ENCODE data around the gene CPNE8. TPM values are rescaled to one million over a fixed set of nuclear protein-coding genes. Genes with fewer than 3 reads are reported as not detected.

Gene CPNE8
- polyA plus RNA-seq, 1 donor from 2014 or later = 1.9 TPM

DNA sequence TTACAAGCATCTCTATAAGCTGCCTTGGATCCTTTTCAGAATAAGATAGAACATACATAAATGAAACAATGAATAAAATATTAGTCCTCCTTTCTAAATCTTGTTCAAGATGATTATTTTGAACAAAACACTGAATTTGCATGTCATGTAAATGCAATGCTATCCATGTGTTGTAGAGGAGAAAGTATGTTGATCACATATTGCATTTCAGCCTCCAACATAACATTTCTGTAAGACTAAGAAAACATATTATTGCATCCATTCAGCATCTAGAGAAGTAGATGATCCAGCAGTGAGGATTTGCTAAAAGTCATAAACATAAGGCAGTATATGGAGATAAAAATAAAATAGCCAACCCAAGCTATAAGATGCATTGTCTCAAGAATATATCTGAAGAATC, 172.6 kb downstream of the CPNE8 start:
- no peaks in the 10 kb centered on the region for H3K27me3 ChIP-seq (ENCODE audit: insufficient read depth, low read depth, low read length)
- no peak overlapping the region for H3K4me3 ChIP-seq (ENCODE audit: low read length)
- no peaks in the 10 kb centered on the region for H3K36me3 ChIP-seq (ENCODE audit: insufficient read depth, low read length)
- no peak for TF ChIP-seq EZH2 (IDR thresholded peaks at IDR 0.05; ENCODE audit: borderline replicate concordance, insufficient read depth, low read length, poor library complexity, severe bottlenecking)
- TF ChIP-seq SMC3 (conservative IDR thresholded peaks at IDR 0.05; ENCODE audit: poor library complexity) = no peak
- TF ChIP-seq POLR2AphosphoS5 (IDR thresholded peaks at IDR 0.05) = no peak
- TF ChIP-seq TAF1 (IDR thresholded peaks at IDR 0.05; ENCODE audit: low read depth) = no peak
- TF ChIP-seq, protein P1, sequence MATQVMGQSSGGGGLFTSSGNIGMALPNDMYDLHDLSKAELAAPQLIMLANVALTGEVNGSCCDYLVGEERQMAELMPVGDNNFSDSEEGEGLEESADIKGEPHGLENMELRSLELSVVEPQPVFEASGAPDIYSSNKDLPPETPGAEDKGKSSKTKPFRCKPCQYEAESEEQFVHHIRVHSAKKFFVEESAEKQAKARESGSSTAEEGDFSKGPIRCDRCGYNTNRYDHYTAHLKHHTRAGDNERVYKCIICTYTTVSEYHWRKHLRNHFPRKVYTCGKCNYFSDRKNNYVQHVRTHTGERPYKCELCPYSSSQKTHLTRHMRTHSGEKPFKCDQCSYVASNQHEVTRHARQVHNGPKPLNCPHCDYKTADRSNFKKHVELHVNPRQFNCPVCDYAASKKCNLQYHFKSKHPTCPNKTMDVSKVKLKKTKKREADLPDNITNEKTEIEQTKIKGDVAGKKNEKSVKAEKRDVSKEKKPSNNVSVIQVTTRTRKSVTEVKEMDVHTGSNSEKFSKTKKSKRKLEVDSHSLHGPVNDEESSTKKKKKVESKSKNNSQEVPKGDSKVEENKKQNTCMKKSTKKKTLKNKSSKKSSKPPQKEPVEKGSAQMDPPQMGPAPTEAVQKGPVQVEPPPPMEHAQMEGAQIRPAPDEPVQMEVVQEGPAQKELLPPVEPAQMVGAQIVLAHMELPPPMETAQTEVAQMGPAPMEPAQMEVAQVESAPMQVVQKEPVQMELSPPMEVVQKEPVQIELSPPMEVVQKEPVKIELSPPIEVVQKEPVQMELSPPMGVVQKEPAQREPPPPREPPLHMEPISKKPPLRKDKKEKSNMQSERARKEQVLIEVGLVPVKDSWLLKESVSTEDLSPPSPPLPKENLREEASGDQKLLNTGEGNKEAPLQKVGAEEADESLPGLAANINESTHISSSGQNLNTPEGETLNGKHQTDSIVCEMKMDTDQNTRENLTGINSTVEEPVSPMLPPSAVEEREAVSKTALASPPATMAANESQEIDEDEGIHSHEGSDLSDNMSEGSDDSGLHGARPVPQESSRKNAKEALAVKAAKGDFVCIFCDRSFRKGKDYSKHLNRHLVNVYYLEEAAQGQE (IDR thresholded peaks at IDR 0.05; ENCODE audit: borderline replicate concordance) = no peak
- TF ChIP-seq EP300 (conservative IDR thresholded peaks at IDR 0.05; ENCODE audit: poor library complexity, severe bottlenecking) = no peak
- no peak for TF ChIP-seq MXI1 (conservative IDR thresholded peaks at IDR 0.05; ENCODE audit: poor library complexity, severe bottlenecking)
- TF ChIP-seq, protein P2, sequence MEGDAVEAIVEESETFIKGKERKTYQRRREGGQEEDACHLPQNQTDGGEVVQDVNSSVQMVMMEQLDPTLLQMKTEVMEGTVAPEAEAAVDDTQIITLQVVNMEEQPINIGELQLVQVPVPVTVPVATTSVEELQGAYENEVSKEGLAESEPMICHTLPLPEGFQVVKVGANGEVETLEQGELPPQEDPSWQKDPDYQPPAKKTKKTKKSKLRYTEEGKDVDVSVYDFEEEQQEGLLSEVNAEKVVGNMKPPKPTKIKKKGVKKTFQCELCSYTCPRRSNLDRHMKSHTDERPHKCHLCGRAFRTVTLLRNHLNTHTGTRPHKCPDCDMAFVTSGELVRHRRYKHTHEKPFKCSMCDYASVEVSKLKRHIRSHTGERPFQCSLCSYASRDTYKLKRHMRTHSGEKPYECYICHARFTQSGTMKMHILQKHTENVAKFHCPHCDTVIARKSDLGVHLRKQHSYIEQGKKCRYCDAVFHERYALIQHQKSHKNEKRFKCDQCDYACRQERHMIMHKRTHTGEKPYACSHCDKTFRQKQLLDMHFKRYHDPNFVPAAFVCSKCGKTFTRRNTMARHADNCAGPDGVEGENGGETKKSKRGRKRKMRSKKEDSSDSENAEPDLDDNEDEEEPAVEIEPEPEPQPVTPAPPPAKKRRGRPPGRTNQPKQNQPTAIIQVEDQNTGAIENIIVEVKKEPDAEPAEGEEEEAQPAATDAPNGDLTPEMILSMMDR (IDR thresholded peaks at IDR 0.05; ENCODE audit: poor library complexity, severe bottlenecking) = no peak
- no peak for TF ChIP-seq RAD21 (conservative IDR thresholded peaks at IDR 0.05)
- H3K9ac ChIP-seq (ENCODE audit: low read length) = no peak overlapping the region
- H3K27ac ChIP-seq (ENCODE audit: low read length) = no peak overlapping the region
- no peaks in the 10 kb centered on the region for H3K79me2 ChIP-seq (replicated peaks; ENCODE audit: insufficient read depth, low read length)
- no peak overlapping the region for H3K4me2 ChIP-seq (ENCODE audit: low read length)
- no peak overlapping the region for H2AFZ ChIP-seq (ENCODE audit: low read depth, low read length)
- H3K9me2 ChIP-seq (ENCODE audit: insufficient read depth, low read length) = no peaks in the 10 kb centered on the region
- no peaks in the 10 kb centered on the region for H3F3A ChIP-seq (ENCODE audit: insufficient read depth, low read length, poor library complexity, severe bottlenecking)
- no peaks in the 10 kb centered on the region for H4K20me1 ChIP-seq (ENCODE audit: insufficient read depth)
- no peaks in the 10 kb centered on the region for H3K9me3 ChIP-seq (ENCODE audit: low read length)

DNA sequence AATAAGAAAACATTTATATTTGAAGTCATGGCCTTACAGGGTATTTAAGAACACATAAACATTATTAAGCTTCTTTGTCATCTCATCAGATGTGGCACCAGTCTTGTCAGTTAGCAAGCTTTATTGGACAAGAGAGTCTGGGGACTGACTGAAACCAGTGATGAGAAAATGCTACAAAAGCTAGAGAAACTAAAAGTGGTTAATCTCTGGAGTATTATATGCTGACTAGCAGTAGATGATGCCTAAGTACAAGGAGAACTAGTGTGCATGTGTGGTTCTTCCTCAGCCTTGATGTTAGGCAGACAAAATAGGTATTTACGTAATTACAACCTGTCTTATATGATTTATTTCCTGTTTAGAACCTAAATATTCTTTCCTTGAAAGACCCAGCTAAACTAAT, 176.5 kb downstream of the CPNE8 start:
- H3K27me3 ChIP-seq (ENCODE audit: insufficient read depth, low read depth, low read length) = no peaks in the 10 kb centered on the region
- no peak for TF ChIP-seq POLR2AphosphoS5 (IDR thresholded peaks at IDR 0.05)
- TF ChIP-seq SMC3 (conservative IDR thresholded peaks at IDR 0.05; ENCODE audit: poor library complexity) = no peak
- TF ChIP-seq, protein P1 (IDR thresholded peaks at IDR 0.05; ENCODE audit: borderline replicate concordance) = no peak
- TF ChIP-seq TAF1 (IDR thresholded peaks at IDR 0.05; ENCODE audit: low read depth) = no peak
- no peak for TF ChIP-seq MXI1 (conservative IDR thresholded peaks at IDR 0.05; ENCODE audit: poor library complexity, severe bottlenecking)
- TF ChIP-seq RAD21 (conservative IDR thresholded peaks at IDR 0.05) = no peak
- TF ChIP-seq, protein P2 (IDR thresholded peaks at IDR 0.05; ENCODE audit: poor library complexity, severe bottlenecking) = no peak
- TF ChIP-seq EP300 (conservative IDR thresholded peaks at IDR 0.05; ENCODE audit: poor library complexity, severe bottlenecking) = no peak
- TF ChIP-seq EZH2 (IDR thresholded peaks at IDR 0.05; ENCODE audit: borderline replicate concordance, insufficient read depth, low read length, poor library complexity, severe bottlenecking) = no peak
- no peak overlapping the region for H3K27ac ChIP-seq (ENCODE audit: low read length)
- no peaks in the 10 kb centered on the region for H3K36me3 ChIP-seq (ENCODE audit: insufficient read depth, low read length)
- no peak overlapping the region for H3K9ac ChIP-seq (ENCODE audit: low read length)
- H3K9me3 ChIP-seq (ENCODE audit: low read length) = no peaks in the 10 kb centered on the region
- H4K20me1 ChIP-seq (ENCODE audit: insufficient read depth) = no peaks in the 10 kb centered on the region
- H2AFZ ChIP-seq (ENCODE audit: low read depth, low read length) = no peak overlapping the region
- no peaks in the 10 kb centered on the region for H3F3A ChIP-seq (ENCODE audit: insufficient read depth, low read length, poor library complexity, severe bottlenecking)
- H3K79me2 ChIP-seq (replicated peaks; ENCODE audit: insufficient read depth, low read length) = no peaks in the 10 kb centered on the region
- H3K9me2 ChIP-seq (ENCODE audit: insufficient read depth, low read length) = no peaks in the 10 kb centered on the region
- no peak overlapping the region for H3K4me3 ChIP-seq (ENCODE audit: low read length)
- no peak overlapping the region for H3K4me2 ChIP-seq (ENCODE audit: low read length)

Data from neural cell (in vitro differentiated cells).